Breast epithelium (tissue), 3 donors: ENCODE results near the gene ZNF324.

ENCODE experiments used
- CTCF ChIP-seq, 3 donors: fragments of 450-650 bp; IDR thresholded peaks; one replicate each; pipeline ENCODE4 v1.5.1; 2016 to 2017; ENCODE audit warnings: antibody characterized with exemption in 3 of 3, mild to moderate bottlenecking in 3 of 3, moderate library complexity in 3 of 3
- POLR2A ChIP-seq: fragments of 450-650 bp; IDR thresholded peaks from one replicate; pipeline ENCODE4 v1.6.1; 2016; ENCODE audit warnings: antibody characterized with exemption, mild to moderate bottlenecking, moderate library complexity

- no peak for TF ChIP-seq POLR2A
- no peak for TF ChIP-seq CTCF (IDR thresholded peaks at IDR 0.05)
Observed at GRCh38 chr19:58456111-58456510, 10.8 kb upstream of the ZNF324 start.
